Type B pancreatic cell (in vitro differentiated cells): ENCODE measurements around the gene MOB3B. TPM values are rescaled to one million over a fixed set of nuclear protein-coding genes. Genes with fewer than 3 reads are reported as not detected.
A peak's percentile ranks its signal among the peaks of the same experiment; 100 is the strongest.

ENCODE experiments used
- DNase-seq: peaks from one replicate; pipeline ENCODE4 v3.0.0; 2021; ENCODE audit warnings: mixed read lengths; ENCODE audit not compliant: unreplicated experiment; ENCODE audit errors: extremely low spot score
- H3K27ac Mint-ChIP-seq: 2 replicates; pipeline ENCODE4 v1.8.0; 2021; ENCODE audit warnings: mild to moderate bottlenecking, mixed read lengths
- H3K27me3 Mint-ChIP-seq: 2 replicates; pipeline ENCODE4 v1.8.0; 2021; ENCODE audit warnings: mixed read lengths
- H3K36me3 Mint-ChIP-seq: 2 replicates; pipeline ENCODE4 v1.8.0; 2021; ENCODE audit warnings: mixed read lengths
- H3K4me1 Mint-ChIP-seq: one replicate; pipeline ENCODE4 v1.8.0; 2021; ENCODE audit warnings: mixed read lengths; ENCODE audit not compliant: unreplicated experiment
- H3K4me3 Mint-ChIP-seq: 2 replicates; pipeline ENCODE4 v1.8.0; 2021; ENCODE audit warnings: mild to moderate bottlenecking, mixed read lengths
- H3K9me3 Mint-ChIP-seq: 2 replicates; pipeline ENCODE4 v1.8.0; 2021; ENCODE audit warnings: mixed read lengths
- CTCF ChIP-seq: fragments of 200-600 bp; sonication (generic); conservative IDR thresholded peaks from 2 replicates; pipeline ENCODE4 v1.5.0; 2021; ENCODE audit warnings: antibody characterized with exemption, mild to moderate bottlenecking
- long read RNA-seq: library from polyadenylated mRNA; unstranded; transcript quantifications from one replicate; pipeline ENCODE4 v2.0.0, GENCODE V29; 2020
- total RNA-seq: library from RNA; stranded (reverse); gene quantifications from 2 replicates; pipeline ENCODE4 v1.2.1, GENCODE V29; 2021; ENCODE audit warnings: low replicate concordance

Gene MOB3B
- total RNA-seq = 15.4 and 27.5 TPM in 2 replicates
- long read RNA-seq, full-length matches to known transcripts = 60 of 68 reads
- long read RNA-seq, partial matches to known transcripts = 1 of 68 reads
- long read RNA-seq, other reads (novel, unspliced or antisense) = 7 of 68 reads

- Mint-ChIP-seq H3K4me1 (peaks cover 32% of the 10 kb centered on the region), H3K4me3 (peak within 1 kb of the TSS; percentile 97)
These were observed at the start of gene MOB3B for GRCh38 chr9:27529316-27530278. Gene MOB3B (minus strand): TSS chr9:27529814. CDS start chr9:27455550, 74,264 bp downstream.

GRCh38 chr9:27573634-27574590 is 44.3 kb upstream of the MOB3B start:
- no peaks in the 10 kb centered on the region for H3K9me3 Mint-ChIP-seq
- TF ChIP-seq CTCF = peak; percentile 36
- peaks cover 11% of the 10 kb centered on the region for H3K4me1 Mint-ChIP-seq
- H3K27me3 Mint-ChIP-seq = peaks cover 8% of the 10 kb centered on the region
- H3K36me3 Mint-ChIP-seq = no peaks in the 10 kb centered on the region
- DNase-seq = peak; percentile 90
- H3K27ac Mint-ChIP-seq = peak overlapping the region; percentile 100
- H3K4me3 Mint-ChIP-seq = peak overlapping the region; percentile 99

More at GRCh38 chr9:27529316-27530278, at the start of gene MOB3B:
- Mint-ChIP-seq H3K27ac (peak within 1 kb of the TSS; percentile 93), H3K36me3 (no peaks in the 10 kb centered on the region), H3K9me3 (no peaks in the 10 kb centered on the region), H3K27me3 (no peaks in the 10 kb centered on the region)
- DNase-seq = peak; percentile 91
- peak; percentile 93 for TF ChIP-seq CTCF

DNA sequence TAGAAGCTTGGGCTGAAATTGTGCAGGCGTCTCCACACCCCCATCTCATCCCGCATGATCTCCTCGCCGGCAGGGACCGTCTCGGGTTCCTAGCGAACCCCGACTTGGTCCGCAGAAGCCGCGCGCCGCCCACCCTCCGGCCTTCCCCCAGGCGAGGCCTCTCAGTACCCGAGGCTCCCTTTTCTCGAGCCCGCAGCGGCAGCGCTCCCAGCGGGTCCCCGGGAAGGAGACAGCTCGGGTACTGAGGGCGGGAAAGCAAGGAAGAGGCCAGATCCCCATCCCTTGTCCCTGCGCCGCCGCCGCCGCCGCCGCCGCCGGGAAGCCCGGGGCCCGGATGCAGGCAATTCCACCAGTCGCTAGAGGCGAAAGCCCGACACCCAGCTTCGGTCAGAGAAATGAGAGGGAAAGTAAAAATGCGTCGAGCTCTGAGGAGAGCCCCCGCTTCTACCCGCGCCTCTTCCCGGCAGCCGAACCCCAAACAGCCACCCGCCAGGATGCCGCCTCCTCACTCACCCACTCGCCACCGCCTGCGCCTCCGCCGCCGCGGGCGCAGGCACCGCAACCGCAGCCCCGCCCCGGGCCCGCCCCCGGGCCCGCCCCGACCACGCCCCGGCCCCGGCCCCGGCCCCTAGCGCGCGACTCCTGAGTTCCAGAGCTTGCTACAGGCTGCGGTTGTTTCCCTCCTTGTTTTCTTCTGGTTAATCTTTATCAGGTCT is 43.5 kb upstream of the MOB3B start, which contains the start of gene C9orf72:
Gene C9orf72 (minus strand): TSS at position 564 of the 716 bp plus-strand sequence. CDS start 6,361 bp downstream, outside the sequence.
- Mint-ChIP-seq H3K4me1 (peaks cover 11% of the 10 kb centered on the region), H3K36me3 (no peaks in the 10 kb centered on the region), H3K9me3 (no peaks in the 10 kb centered on the region), H3K27me3 (peaks cover 8% of the 10 kb centered on the region), H3K27ac (peak within 1 kb of the TSS; percentile 100), H3K4me3 (peak within 1 kb of the TSS; percentile 99)
- TF ChIP-seq CTCF = peak; percentile 17
- DNase-seq = peak; percentile 85

DNA sequence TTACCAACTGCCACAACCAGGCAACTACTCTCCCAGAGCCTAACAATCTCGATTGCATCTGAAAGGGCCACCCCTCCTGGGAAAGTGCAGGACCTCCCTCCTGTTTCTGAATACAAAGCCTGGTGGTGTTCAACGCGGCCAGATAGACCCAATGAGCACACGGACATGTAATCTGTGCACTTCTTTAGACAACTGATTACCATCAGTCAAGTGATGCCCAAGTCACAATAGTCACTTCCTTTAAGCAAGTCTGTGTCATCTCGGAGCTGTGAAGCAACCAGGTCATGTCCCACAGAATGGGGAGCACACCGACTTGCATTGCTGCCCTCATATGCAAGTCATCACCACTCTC is 42.9 kb upstream of the MOB3B start:
- no peak for DNase-seq
- TF ChIP-seq CTCF = no peak
- Mint-ChIP-seq H3K4me1 (peaks cover 11% of the 10 kb centered on the region), H3K27ac (peak overlapping the region; percentile 100), H3K9me3 (no peaks in the 10 kb centered on the region), H3K4me3 (peak overlapping the region; percentile 99), H3K27me3 (peaks cover 8% of the 10 kb centered on the region), H3K36me3 (no peaks in the 10 kb centered on the region)
